Fibroblast of lung (primary cell): ENCODE measurements around the gene PHLDA2.

ENCODE experiments used
- CTCF ChIP-seq, 2 donors: IDR thresholded peaks in 1 of 2; conservative IDR thresholded peaks in 1 of 2; 1 replicate in 1 of 2; 2 replicates in 1 of 2; pipeline ENCODE4 v1.5.1; 2011 to 2012; ENCODE audit warnings: low read length in 2 of 2, control low read depth in 1 of 2, inconsistent platforms in 1 of 2, low read depth in 1 of 2, mild to moderate bottlenecking in 1 of 2
- EZH2 ChIP-seq: IDR thresholded peaks from 2 replicates; pipeline ENCODE4 v1.5.1; 2012; ENCODE audit warnings: low read length, control low read depth, mild to moderate bottlenecking; ENCODE audit errors: missing control alignments

DNA sequence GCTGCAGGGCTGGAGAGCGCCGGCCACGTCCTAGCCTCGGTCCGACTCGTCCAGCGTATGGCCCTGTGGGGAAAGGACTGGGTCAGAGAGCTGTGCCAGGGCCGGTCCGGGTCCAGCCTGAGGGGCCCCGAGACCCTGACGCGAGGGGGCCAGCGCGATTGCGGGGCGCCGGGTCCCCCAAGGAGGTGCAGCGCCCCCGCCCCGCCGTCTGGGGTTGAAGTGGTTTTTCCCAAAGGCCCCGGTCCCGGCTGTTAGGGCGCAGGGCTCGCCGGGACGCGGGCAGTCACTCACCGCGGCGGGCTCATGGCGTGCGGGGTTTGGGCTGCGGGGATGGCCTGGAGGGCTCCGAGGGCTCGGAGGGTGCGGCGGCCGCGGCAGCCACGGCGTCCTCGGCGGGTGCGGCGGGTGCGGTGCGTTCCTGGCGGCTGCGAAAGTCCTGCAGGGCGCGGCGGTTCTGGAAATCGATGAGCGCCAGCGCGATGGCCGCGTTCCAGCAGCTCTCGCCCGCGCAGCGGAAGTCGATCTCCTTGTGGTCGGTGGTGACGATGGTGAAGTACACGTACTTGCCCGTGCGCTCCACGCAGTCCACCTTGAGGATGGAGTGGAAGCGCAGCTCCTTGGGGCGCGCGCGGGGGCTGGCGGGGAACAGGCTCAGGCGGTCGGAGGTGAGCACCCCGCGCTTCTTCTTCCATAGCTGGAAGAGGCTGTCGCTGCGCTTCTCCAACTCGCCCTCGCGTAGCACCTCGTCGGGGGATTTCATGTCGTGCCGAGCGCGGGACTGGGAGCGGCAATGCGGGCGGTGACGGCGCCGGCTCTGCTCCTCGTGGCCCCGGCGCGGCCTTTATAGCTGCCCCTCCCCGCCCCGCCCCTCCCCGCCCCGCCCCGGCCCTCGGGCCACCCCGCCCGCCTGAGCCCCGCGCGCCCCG lies at the start of gene PHLDA2:
- TF ChIP-seq CTCF (conservative IDR thresholded peaks at IDR 0.05 in 1 of 2, IDR thresholded peaks at IDR 0.05 in 1 of 2; ENCODE audit: low read depth in 1 of 2, low read length in 2 of 2) (no peak), EZH2 (no peak)
